DMS79 treated with DMSO at 0.1 percent for 48 hours (cell line): ENCODE data around the gene GARNL3.

ENCODE experiments used
- DNase-seq: peaks from one replicate; lab custom pipeline; 2025; lab: John Stamatoyannopoulos, UW

GARNL3 gene, protein sequence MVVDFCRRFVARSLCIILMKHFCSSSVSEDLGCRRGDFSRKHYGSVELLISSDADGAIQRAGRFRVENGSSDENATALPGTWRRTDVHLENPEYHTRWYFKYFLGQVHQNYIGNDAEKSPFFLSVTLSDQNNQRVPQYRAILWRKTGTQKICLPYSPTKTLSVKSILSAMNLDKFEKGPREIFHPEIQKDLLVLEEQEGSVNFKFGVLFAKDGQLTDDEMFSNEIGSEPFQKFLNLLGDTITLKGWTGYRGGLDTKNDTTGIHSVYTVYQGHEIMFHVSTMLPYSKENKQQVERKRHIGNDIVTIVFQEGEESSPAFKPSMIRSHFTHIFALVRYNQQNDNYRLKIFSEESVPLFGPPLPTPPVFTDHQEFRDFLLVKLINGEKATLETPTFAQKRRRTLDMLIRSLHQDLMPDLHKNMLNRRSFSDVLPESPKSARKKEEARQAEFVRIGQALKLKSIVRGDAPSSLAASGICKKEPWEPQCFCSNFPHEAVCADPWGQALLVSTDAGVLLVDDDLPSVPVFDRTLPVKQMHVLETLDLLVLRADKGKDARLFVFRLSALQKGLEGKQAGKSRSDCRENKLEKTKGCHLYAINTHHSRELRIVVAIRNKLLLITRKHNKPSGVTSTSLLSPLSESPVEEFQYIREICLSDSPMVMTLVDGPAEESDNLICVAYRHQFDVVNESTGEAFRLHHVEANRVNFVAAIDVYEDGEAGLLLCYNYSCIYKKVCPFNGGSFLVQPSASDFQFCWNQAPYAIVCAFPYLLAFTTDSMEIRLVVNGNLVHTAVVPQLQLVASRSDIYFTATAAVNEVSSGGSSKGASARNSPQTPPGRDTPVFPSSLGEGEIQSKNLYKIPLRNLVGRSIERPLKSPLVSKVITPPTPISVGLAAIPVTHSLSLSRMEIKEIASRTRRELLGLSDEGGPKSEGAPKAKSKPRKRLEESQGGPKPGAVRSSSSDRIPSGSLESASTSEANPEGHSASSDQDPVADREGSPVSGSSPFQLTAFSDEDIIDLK

DNA sequence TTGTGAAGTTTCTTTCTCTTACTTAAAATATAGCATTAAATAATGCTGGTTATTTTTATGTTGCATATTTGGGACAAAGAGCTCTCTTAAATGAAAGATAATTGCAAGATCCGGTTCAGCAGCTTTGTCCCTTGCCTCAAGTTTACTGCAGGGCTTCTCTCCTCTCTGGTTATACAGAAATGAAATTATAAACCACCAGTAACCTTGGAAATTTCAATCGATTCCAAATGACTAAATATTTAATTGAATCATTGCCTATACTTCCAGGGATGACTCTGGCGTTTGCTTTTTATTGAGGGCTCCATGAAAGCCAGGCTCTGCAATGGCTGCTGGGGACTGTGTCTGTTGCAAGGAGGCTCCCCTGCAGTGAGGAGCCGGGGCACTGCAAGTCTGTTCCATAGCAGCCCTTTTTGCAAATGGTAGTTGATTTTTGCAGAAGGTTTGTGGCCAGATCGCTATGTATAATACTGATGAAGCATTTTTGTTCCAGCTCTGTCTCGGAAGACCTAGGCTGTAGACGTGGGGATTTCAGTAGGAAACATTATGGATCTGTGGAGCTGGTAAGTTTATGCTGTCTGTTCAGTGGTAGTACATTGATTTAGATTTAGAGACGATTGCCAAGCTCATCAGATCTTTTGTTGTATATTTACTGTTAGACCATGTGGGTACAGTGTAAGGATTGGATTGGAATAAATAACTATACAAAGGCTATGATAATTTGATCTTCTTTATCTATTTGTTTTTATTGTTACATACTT, at the start of gene GARNL3:
Gene GARNL3, plus strand, starts transcription at position 313 of the 758 bp plus-strand sequence. Its CDS starts 104 bp downstream, at position 417.
- DNase-seq = peak; percentile 53

DNA sequence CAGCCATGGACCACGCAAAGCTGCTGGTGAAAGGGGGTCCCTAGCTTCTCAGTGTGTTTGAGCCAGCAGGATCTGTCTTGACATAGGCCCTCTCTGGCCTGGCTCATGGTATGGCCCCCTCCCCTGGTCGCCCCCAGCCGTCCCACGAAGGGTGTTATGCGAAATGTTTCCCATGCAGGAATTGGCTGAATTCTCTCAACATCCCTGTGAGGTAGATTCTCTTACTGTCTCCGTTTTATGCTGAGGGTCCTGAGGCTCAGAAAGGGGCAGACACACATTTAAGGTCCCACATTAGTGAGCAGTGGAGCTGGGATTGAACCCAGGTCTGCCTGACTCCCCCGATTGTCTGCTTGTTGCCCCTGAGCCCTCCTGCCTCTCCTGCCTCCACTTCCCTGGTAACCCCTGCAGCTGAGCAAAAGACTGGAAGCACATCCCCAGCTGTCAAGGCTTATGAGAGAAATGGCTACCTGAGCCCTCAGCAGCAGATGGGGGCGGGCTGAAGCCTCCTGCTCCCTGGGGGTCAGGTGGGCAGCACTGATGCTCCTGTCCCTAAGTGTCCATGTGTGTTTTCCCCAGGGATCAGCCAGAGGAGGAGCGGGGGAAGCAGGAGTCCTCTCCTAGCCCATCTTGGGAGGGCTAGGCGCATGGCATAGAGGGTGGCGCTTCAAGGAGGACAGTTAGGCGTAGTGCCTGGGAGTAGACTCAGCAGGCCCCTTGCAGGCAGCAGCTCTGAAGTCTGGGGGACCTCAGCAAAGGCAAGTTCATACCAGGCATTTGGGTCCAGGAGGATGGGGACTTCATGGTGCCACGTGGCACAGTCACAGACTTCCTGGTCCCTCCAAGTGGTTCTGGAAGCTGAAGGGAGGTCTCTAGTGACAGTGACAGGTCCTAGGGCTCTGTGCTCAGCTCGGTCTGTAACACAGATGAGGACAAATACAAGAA, 49.0 kb upstream of the GARNL3 start:
- no peak for DNase-seq

DNA sequence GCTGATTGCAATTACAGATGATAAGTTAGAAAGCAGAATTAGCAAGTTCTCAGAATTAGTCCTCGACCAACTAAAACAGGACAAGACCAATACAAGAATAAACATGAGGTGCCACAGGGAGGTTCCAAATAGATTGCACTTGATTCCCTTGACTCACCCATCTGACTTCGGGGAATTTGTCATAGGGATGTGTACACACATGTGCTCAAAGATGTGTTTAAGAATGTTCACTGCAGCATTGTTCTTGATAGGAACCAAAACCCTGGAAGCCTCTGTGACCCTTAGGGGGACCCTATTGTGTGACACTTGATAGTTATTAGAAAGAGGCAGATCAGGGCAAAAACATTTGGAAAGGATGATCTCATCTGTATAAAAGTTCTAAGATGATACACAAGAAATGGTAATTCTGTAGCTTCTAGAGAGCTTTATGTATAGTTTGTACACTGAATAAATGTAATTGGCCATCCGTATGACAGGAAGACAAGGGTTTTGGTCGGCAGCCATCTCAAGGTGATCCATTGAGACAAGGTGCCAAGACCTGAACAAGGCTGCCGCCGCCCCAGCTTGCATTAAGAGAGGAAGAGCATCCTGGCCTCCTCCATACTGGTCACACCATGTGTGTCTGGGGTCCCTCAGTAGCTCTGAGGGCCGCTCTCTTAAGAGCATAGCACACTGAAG, 48.2 kb upstream of the GARNL3 start:
- no peak for DNase-seq

DNA sequence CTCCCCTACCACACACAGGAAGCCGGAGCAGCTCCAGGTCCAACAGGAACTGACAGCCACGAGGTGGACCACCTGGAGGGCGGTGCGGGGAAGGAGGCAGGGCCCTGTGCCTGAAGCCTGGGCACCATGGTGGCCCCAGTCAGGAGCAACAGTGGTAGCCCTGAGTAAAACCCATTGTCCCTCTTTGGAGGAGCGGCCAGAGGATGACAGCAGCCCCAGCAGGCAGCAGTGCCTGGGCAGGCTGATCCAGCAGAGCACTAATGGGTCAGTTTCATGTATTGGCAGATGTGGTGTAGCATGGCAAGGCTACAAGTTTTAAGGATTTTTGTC, 47.7 kb upstream of the GARNL3 start:
- no peak for DNase-seq

DNA sequence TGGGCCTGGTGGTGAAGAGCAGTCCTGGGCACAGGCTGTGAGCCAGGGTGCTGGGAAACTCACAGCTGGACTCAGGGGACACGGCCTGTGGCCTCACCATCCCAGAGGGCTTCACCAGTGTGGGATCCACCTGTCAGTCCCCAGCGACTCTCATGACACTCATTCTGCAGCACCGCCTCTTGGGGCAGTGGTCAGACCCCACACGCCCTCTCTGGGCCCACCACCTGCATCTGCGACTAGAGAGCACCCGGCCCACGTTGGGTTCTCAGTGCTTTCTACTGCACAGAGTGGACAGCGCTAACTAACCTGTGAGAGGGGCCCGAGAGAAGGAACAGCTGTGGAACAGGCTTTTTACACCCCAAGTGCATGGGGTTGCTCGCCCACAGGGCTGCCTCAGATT, 45.8 kb upstream of the GARNL3 start:
- no peak for DNase-seq

DNA sequence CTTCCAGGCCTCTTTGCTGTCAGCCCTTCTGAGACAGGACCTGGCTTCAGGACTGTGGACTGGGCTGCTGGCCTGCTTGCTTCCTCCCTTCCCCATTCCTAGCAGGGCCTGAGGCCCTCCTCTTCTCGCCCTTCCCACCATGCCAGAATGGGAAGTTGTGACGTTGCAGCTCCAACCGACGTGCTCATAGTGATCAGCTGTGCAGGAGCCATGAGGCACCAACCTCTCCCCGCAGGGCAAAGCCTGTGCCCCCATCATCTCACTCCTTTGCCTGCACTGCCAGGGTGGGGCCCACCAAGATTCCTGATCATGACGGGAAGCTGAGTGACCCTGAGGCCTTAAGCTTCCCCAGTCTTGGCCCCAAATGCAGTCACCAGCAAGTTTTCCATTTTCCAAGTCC, 45.1 kb upstream of the GARNL3 start:
- no peak for DNase-seq

DNA sequence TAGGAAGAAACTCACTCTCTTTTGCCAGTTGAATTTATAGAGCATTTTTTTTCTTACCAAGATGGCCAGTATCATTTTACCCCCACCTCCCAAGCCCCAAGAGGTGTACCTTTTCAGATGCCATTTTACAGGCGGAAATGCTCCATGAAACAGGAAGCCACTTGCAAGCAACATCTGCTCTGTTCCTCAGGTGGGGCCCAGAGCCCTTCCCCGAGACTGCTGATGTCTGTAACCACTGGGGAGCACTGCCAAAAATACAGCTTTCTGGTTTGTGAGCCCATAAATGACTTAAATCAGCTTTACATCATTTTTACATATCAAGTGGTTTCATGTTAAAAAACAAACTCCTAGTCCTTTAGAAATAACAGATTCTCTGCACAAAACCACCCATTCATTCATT, 42.9 kb upstream of the GARNL3 start:
- no peak for DNase-seq

DNA sequence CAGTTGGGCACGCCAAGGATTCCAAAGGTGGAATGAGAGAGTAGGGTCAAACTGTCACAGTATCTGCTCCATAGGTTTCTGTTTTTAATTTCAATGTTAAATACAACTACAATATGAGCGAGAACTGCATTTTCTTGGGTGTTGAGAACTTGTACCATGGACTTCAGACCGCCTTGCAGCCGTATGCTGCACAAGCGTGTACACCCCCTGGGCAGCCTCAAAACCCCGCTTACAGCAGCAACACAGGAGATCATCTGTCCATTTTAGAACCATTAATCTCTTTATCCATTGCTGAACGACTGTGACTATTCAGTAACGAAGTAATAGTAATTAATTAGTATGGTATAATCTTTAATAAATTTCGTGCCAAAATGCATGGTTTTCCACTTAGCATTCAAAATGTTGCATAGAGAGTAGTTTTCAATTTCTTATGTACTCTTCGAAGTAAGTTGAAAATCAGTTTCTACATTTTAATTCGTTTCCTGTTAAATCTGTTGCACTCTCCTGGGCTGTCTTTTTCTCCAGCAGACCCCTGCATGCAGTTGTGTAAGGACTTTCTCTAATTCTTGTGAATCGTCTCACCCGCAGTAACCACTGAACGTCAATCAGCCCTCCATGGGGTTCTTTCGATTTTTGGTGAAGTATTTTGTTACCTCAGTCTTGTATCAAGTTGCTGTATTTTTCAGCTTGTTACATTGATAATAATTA, 42.0 kb upstream of the GARNL3 start:
- no peak for DNase-seq

DNA sequence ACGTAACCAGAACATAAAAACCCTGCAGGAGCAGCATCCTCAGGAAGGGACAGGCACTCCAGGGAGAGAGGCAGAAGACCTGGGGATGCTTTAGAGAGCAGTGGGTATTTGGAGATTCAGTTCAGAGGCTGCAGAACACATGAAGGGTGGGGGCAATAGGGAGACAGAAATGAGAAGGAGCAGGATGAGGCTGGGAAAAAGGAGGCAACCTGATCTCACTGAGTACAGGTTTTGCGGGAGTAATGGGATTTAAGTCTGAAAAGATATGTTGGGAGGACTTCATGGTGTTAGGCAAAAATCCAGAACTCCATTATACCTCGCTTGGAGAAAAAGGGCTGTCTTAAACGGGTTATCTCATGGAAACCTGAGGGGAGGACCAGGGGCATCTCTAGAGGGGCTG, 41.3 kb upstream of the GARNL3 start:
- DNase-seq = no peak

DNA sequence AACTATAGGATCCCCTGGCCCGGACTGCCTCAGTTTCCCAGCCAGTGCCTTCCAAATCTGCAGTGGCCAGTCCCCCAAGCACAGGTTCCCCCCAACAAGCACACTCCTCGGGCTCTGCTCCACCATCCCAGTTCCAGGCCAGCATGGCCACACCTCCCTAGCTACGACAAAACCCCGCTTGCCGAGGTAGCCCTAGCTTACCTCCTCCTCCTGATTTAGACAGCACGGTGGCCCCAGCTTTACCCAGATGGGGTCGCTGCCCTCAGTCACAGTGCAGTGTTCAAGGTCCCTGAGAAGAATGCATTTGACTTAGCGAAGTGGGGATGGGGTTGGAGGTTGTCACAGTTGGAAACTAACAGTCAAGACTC, 40.8 kb upstream of the GARNL3 start:
- DNase-seq = no peak

DNA sequence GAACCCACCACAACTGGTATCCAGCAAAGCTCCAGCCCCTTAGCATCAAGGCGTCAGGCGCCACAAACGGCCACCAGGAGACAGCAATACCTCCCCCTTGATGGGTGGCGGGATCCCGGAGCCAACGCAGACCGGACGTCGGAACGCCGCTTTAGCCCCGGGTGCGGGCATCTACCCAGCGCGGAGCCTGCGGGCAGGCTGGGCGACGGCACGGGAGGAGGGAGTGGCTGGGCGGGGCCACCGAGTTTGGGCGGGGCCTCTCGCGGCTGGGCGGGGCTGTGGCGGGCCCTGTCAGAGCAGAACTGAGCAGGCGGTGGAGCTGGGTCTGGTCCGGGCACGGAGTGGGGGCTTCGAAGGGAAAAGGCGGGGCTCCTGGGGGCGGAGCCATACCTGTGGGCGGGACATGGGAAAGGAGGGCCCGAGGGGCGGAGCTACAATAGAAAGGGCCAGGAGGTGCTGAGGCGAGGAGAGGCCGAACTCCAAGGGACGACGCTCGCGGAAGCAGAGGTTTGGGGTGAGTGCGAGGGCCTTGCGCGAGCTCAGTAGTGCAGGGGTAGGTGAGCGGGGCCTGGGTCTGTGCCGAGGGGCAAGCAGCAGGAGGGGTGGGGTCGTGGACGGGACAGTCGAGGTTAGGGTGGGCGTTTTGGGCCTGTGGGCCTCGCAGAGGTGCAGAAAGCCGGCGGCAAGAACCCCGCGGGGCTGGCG, 40.2 kb upstream of the GARNL3 start:
- DNase-seq = peak; percentile 49

DNA sequence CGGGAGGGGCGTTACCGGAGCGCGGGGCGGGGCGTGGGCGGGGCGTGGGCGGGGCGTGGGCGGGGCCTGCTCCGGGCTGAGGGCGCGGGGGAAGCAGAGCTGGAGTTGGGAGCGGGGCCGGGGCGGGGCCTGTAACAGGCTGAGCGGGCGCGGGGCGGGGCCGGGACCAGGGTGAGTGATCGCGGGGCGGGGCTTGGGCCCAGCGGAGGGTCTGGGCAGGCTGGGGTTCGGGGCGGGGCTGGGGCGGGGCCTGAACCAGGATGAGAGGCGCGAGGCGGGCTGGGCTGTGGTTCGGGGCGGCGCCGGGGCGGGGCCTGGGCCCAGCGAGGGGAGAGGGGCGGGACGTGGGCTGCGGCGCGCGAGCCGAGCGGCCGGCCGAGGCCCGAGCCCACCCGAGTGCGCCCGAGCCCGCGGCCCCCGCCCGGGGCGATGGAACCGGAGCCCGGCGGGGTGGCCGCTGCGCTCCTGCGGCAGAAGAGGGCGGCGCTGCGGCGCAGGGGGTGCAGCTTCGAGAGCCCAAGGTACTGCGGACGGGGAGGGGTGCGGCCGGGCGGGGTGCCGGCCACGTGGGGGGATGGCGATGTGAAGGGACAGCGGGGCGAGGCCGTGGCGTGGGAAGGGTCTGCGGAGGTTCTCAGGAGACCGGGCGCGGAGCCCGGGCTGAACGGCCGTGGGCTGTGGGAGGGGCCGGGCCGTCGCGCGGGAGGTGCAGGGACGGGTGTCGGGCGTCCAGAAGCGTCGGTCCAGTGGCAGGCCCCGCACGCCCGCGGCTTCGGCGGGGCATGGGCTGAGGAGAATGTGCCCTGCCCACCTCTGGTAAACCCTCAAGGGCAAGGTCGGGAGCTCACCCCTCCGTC, 39.5 kb upstream of the GARNL3 start:
- peak; percentile 86 for DNase-seq

DNA sequence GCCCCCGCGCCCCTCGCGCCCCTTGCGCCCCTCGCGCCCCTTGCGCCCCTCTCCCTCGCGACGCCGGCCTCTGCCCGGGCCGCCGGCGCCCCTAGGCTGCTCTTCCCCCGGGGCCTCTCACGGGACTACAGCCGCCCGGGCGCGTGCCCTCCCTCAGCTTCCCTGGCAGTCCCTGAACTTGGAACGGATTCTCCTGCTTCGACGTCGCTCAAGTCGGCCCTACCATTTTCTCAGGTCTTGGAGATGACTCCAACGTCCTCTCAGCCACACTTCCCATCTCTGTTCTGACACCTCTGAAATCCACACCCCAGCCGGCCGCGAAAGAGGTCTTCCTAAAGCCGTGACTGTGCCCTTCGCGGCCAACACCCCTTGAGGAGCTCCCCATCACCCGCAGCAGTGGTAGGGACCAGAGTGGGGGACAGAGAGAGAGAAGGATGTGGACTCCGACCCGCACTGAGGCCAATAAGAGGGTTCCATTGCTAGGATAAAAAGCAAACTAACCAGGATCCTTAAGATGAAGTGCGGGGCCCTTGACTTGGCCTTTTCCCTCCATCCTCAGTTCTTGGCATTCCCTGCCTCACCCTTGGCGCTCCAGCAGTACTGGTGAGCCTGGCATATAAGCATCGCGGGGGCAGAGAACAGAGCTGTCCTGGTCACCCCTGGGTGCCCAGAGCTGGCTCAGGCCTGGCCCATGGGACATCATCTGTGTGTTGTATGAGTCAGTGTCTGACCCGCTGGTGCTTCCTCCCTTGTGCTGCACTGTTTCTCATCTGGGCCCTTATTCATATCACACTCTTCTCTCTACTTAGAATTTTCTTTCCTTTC, 38.6 kb upstream of the GARNL3 start:
- DNase-seq = peak; percentile 20

DNA sequence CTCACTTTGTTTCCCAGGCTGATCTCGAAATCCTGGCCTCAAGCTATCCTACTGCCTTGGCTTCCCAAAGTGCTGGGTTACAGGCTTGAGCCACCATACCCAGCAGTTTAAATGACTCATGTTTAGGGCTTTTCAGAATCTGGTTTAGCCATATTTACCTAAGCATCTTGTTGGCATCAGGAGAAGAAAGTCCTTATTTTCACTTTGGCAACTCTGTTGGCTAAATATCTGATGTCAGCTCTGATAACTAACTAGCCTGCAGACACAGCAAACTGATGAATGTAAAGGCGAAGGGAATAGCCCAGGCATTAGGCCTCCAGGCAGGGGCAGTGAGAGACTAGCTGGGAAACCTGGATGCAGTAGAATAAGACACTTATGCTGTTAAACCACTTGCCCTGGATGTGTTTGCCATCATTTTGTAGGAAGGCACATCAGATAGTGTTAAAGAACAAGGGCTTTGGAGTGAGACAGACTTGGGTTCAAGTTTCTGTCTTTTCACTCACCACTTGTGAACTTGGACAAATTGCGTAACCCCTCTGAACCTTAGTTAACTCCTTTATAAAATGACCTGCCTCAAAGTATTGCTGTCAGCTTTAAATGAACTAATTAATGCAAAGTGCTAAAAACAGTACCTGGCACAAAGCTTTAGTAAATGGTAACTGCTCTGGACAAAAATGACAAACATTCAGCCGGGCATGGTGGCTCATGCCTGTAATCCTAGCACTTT, 34.7 kb upstream of the GARNL3 start:
- no peak for DNase-seq

DNA sequence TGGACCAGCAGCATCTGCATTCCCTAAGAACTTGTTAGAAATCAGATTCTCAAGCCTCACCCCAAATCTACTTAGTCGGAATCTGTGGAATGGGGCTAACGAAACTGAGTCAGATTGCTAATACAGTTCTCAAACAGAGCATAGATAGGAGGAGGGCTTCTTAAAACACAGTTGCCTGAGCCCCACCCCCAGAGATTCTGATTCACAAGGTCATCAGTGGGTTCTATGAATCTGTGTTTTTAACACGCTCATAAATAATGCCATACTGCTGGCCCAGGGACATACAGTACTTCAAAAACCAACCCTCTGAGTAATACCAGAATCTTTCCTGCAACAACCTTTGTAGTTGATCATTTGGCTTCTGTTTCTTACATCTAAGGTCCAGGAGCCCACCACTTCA, 32.9 kb upstream of the GARNL3 start:
- DNase-seq = no peak

DNA sequence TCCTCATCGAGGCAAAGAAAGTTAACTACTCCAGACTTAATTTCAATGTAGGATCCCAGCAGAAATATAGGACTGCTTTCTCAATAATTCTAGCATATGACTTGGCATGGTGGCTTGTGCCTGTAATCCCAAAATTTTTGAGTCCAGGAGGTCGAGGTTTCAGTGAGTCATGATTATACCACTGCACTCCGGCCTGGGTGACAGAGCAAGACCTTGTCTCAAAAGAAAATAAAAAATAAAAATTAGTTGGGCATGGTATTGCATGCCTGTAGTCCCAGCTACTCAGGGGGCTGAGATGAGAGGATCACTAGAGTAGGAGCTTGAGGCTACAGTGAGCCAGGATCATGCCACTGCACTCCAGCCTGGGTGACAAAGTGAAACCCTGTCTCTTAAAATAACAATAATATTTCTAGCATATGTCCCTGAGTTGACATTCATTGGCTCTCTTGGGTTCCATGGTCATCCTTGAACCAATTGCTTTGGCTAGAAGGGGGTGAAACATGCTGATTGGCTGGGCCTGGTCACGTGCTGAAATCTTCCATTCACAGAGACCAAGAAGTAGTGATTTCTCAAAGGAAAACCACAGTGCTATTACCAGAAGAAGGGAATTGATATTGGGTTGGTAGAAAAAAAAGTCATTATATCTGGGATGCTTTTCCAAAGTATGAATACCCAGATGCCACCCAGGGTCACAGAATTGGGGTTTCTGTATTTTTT, 31.6 kb upstream of the GARNL3 start:
- DNase-seq = no peak
